Measurements from ENCODE around the gene TMEM101. TPM values are rescaled to one million over a fixed set of nuclear protein-coding genes. Genes with fewer than 3 reads are reported as not detected.
"Not testable (repeated sequence)": the region's sequence is repeated elsewhere in the genome, so short reads cannot be mapped to it uniquely, and the experiment has no call there.

TMEM101 gene
- total RNA-seq, 1 experiment from 2014 or later, result 33.5 TPM

- Histone ChIP-seq H3K27ac (no peak overlapping the region), H3K4me1 (replicated peaks; ENCODE audit: insufficient read depth) (peaks cover 9% of the 10 kb centered on the region), H3K27me3 (ENCODE audit: insufficient read depth, low read depth) (peaks cover 5% of the 10 kb centered on the region; the same call in 1 of the 2 replicates), H3K4me2 (no peak overlapping the region), H3K36me3 (ENCODE audit: low read depth) (no peaks in the 10 kb centered on the region), H3K9me2 (ENCODE audit: insufficient read depth) (no peaks in the 10 kb centered on the region), H3K9me3 (ENCODE audit: insufficient read depth, low read depth) (no peaks in the 10 kb centered on the region), H3F3A (ENCODE audit: insufficient read depth, low read depth) (peaks cover 12% of the 10 kb centered on the region), H3K4me3 (no peak overlapping the region), H4K20me1 (ENCODE audit: insufficient read depth) (no peaks in the 10 kb centered on the region), H3K79me2 (ENCODE audit: low read depth) (no peaks in the 10 kb centered on the region), H2AFZ (no peak overlapping the region)
- no TSS peak for BruUV-seq (replicated peaks)
- CTCF ChIA-PET, result no interaction called here
- TF ChIP-seq EZH2 (IDR thresholded peaks at IDR 0.05; ENCODE audit: low read depth) (no peak), CTCF (conservative IDR thresholded peaks at IDR 0.05) (no peak)
- intact Hi-C loops (cut with micrococcal nuclease; ENCODE audit: unreplicated experiment), result no loop called here
- no peak for DNase-seq
- POLR2A ChIA-PET (ENCODE audit: unreplicated experiment), result no interaction called here
Observed at GRCh38 chr17:44000141-44000860, 14.5 kb downstream of the TMEM101 start.

GRCh38 chr17:43999024-43999423, 15.7 kb downstream of the TMEM101 start:
- DNase-seq, result no peak
- BruUV-seq (replicated peaks), result no TSS peak
- intact Hi-C loops (cut with micrococcal nuclease; ENCODE audit: unreplicated experiment), result no loop called here
- H3K36me3 ChIP-seq (ENCODE audit: low read depth), result no peaks in the 10 kb centered on the region
- no peaks in the 10 kb centered on the region for H3K9me2 ChIP-seq (ENCODE audit: insufficient read depth)
- no peak overlapping the region for H3K4me2 ChIP-seq
- H3K4me1 ChIP-seq (replicated peaks; ENCODE audit: insufficient read depth), result peaks cover 9% of the 10 kb centered on the region
- H3K9me3 ChIP-seq (ENCODE audit: insufficient read depth, low read depth), result no peaks in the 10 kb centered on the region
- H4K20me1 ChIP-seq (ENCODE audit: insufficient read depth), result no peaks in the 10 kb centered on the region
- ChIA-PET POLR2A (ENCODE audit: unreplicated experiment) (no interaction called here), CTCF (no interaction called here)
- no peaks in the 10 kb centered on the region for H3K79me2 ChIP-seq (ENCODE audit: low read depth)
- H3F3A ChIP-seq (ENCODE audit: insufficient read depth, low read depth), result peaks cover 12% of the 10 kb centered on the region
- peaks cover 13% of the 10 kb centered on the region for H3K27me3 ChIP-seq (ENCODE audit: insufficient read depth, low read depth)
- no peak overlapping the region for H2AFZ ChIP-seq
- H3K4me3 ChIP-seq, result no peak overlapping the region
- TF ChIP-seq CTCF (conservative IDR thresholded peaks at IDR 0.05), result no peak
- no peak for TF ChIP-seq EZH2 (IDR thresholded peaks at IDR 0.05; ENCODE audit: low read depth)
- no peak overlapping the region for H3K27ac ChIP-seq

- Histone ChIP-seq H3K4me2 (no peak overlapping the region), H3K79me2 (ENCODE audit: low read depth) (no peaks in the 10 kb centered on the region), H2AFZ (no peak overlapping the region), H3K4me1 (replicated peaks; ENCODE audit: insufficient read depth) (peaks cover 9% of the 10 kb centered on the region), H3K27ac (no peak overlapping the region), H4K20me1 (ENCODE audit: insufficient read depth) (no peaks in the 10 kb centered on the region), H3K27me3 (ENCODE audit: insufficient read depth, low read depth) (peaks cover 13% of the 10 kb centered on the region), H3K36me3 (ENCODE audit: low read depth) (no peaks in the 10 kb centered on the region), H3K9me2 (ENCODE audit: insufficient read depth) (no peaks in the 10 kb centered on the region), H3K9me3 (ENCODE audit: insufficient read depth, low read depth) (no peaks in the 10 kb centered on the region), H3F3A (ENCODE audit: insufficient read depth, low read depth) (peaks cover 12% of the 10 kb centered on the region), H3K4me3 (no peak overlapping the region)
- DNase-seq, result no peak
- BruUV-seq (replicated peaks), result no TSS peak
- intact Hi-C loops (cut with micrococcal nuclease; ENCODE audit: unreplicated experiment), result no loop called here
- POLR2A ChIA-PET (ENCODE audit: unreplicated experiment), result no interaction called here
- TF ChIP-seq EZH2 (IDR thresholded peaks at IDR 0.05; ENCODE audit: low read depth), result no peak
- TF ChIP-seq CTCF (conservative IDR thresholded peaks at IDR 0.05), result no peak
- CTCF ChIA-PET, result no interaction called here
Observed at GRCh38 chr17:43998552-43998951, 16.2 kb downstream of the TMEM101 start.

- H3K36me3 ChIP-seq (ENCODE audit: low read depth); H3K27ac ChIP-seq; H3K4me3 ChIP-seq; H2AFZ ChIP-seq; POLR2A ChIA-PET (ENCODE audit: unreplicated experiment); H3K4me1 ChIP-seq (replicated peaks; ENCODE audit: insufficient read depth); H3K9me3 ChIP-seq (ENCODE audit: insufficient read depth, low read depth); H3K79me2 ChIP-seq (ENCODE audit: low read depth); BruUV-seq (replicated peaks); H3K9me2 ChIP-seq (ENCODE audit: insufficient read depth); H4K20me1 ChIP-seq (ENCODE audit: insufficient read depth); DNase-seq; H3F3A ChIP-seq (ENCODE audit: insufficient read depth, low read depth); H3K4me2 ChIP-seq; intact Hi-C loops (cut with micrococcal nuclease; ENCODE audit: unreplicated experiment): not testable (repeated sequence)
- CTCF ChIA-PET, result interaction anchor here (0.7 kb wide), 1 partner anchor 87 kb away, joined by 3 read pairs; no protein-coding TSS in a partner anchor
- H3K27me3 ChIP-seq (ENCODE audit: insufficient read depth, low read depth), result peaks cover 13% of the 10 kb centered on the region
Observed at GRCh38 chr17:43997180-43997579, 17.6 kb downstream of the TMEM101 start.

Data from PC-9 (cell line).